Activated CD4-positive, alpha-beta T cell treated with anti-CD3 and anti-CD28 coated beads, Interleukin-10, Interleukin-2, amounts not matched to agents 100 ng/mL and 50 ng/mL, durations not matched to agents 16 hours and 8 hours (primary cell): ENCODE measurements around the gene BLTP2.

Source experiments
- DNase-seq: peaks from one replicate; pipeline ENCODE4 v3.0.0-alpha.2; 2020

BLTP2 gene

DNA sequence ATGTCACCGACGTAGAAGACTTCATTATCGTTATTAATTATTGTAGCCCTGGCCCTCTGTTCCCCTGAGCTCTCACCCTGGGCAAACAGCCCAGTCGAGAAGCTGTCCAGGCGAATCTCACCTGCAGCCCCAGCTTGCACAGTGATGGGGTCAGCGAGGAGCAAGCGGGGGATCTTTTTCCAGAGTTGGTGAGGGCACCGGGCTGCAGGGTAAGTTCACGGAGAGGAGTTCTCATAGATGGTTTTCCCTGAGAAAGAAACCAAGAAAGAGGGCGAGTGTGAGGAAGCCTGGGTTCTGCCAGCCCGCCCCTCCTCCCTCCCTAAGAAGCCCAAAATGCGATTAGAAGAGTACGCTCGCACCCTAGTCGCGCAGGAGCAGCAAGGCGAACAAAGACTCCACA, 46.6 kb downstream of the BLTP2 start:
- no peak for DNase-seq

DNA sequence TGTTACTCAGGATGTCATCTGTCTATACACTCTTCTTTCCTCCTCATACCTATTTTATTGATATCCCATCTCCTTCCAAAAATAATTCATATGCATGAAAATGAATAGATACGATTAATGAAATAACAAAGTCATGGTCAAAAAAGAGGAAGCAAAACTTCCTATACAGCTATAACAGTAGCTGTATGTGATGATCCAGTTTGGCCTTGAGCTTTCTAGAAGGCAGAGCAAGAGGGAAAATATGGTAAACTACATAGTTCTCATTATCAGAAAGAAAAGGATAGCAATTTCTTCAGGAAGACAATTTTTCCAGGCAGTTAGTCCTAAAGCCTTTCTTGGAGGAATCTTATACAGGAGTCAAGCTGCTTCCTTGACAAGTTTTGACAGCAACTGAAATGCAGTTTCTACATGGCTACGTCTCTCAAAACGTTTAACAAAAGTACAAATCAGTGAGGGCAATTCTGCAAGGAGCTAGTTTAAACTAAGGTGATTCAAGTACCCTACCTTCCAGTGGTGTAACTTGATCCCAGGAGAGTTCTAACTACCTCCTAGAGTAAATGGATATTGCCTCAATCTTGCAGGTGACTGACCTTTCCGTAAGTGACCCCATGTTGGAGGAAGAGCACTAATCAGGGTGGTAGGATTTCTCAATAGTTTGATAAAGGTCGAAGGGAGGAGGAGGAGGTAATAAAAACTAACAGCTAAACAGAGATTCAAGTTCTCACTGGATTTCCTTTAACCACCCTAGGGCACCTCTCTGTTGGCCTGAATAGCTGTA, 47.2 kb downstream of the BLTP2 start:
- no peak for DNase-seq
